ENCODE measurements around the gene CCDC188.

Gene CCDC188

DNA sequence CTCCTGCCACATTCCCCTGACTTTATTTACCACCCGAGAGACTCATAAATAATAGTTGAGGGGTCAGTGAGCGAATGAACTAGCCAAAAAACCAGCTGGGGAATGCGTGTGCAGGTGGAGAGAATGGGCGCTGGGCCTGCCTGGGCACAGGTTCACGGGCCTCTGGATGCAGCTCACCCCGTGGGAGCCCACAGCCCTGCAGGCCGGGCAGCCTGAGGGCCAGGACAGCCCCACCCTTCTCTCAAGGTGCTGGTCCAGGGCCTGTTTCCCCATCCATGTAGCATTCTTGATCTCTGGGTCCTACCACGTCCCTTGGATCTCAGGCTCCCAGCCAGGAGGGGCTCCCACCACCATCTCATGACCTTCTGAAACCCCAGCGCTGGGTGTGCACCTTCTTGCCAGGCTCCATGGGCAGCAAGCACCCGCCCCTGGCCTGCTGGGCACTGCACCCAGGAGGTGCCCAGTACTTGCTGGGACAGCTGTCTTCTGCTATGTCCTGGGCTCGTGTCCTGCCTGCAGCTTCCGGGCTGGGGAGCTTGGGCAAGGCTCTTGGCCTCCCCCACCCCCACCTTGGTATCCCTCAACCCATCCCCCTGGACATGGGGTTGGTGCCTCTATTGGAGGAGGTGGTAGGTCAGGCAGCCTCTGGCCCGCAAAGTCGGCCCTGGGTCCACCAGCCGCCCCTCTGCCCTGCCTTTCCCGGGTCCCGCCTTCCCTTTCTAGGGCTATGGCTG, 43.1 kb upstream of the CCDC188 start:
- peaks cover 6% of the 10 kb centered on the region; the same call in 1 of the 2 replicates for H3K27me3 ChIP-seq (ENCODE audit: low read depth, low read length)
- no peaks in the 10 kb centered on the region for H3K79me2 ChIP-seq (ENCODE audit: low read length)
- H3K9me3 ChIP-seq (ENCODE audit: insufficient read depth, low read length), result no peaks in the 10 kb centered on the region
- no peak overlapping the region for H3K4me2 ChIP-seq (ENCODE audit: low read length)
- H3K36me3 ChIP-seq (replicated peaks; ENCODE audit: low read depth, low read length), result no peaks in the 10 kb centered on the region
- H4K20me1 ChIP-seq (ENCODE audit: insufficient read depth, low read length), result no peaks in the 10 kb centered on the region
- no peak overlapping the region for H3K9ac ChIP-seq (ENCODE audit: low read length)
- peaks cover 3% of the 10 kb centered on the region; the same call in 1 of the 2 replicates for H3K4me1 ChIP-seq (ENCODE audit: low read length)
- H2AFZ ChIP-seq (ENCODE audit: low read depth, low read length), result no peak overlapping the region
- no peak for TF ChIP-seq EZH2phosphoT487 (IDR thresholded peaks at IDR 0.05; ENCODE audit: low read depth)
- TF ChIP-seq, protein P1, sequence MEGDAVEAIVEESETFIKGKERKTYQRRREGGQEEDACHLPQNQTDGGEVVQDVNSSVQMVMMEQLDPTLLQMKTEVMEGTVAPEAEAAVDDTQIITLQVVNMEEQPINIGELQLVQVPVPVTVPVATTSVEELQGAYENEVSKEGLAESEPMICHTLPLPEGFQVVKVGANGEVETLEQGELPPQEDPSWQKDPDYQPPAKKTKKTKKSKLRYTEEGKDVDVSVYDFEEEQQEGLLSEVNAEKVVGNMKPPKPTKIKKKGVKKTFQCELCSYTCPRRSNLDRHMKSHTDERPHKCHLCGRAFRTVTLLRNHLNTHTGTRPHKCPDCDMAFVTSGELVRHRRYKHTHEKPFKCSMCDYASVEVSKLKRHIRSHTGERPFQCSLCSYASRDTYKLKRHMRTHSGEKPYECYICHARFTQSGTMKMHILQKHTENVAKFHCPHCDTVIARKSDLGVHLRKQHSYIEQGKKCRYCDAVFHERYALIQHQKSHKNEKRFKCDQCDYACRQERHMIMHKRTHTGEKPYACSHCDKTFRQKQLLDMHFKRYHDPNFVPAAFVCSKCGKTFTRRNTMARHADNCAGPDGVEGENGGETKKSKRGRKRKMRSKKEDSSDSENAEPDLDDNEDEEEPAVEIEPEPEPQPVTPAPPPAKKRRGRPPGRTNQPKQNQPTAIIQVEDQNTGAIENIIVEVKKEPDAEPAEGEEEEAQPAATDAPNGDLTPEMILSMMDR (IDR thresholded peaks at IDR 0.05; ENCODE audit: low read depth, low read length), result no peak
- no peak overlapping the region for H3K4me3 ChIP-seq (ENCODE audit: low read length)
- H3K27ac ChIP-seq (ENCODE audit: low read length), result no peak overlapping the region

DNA sequence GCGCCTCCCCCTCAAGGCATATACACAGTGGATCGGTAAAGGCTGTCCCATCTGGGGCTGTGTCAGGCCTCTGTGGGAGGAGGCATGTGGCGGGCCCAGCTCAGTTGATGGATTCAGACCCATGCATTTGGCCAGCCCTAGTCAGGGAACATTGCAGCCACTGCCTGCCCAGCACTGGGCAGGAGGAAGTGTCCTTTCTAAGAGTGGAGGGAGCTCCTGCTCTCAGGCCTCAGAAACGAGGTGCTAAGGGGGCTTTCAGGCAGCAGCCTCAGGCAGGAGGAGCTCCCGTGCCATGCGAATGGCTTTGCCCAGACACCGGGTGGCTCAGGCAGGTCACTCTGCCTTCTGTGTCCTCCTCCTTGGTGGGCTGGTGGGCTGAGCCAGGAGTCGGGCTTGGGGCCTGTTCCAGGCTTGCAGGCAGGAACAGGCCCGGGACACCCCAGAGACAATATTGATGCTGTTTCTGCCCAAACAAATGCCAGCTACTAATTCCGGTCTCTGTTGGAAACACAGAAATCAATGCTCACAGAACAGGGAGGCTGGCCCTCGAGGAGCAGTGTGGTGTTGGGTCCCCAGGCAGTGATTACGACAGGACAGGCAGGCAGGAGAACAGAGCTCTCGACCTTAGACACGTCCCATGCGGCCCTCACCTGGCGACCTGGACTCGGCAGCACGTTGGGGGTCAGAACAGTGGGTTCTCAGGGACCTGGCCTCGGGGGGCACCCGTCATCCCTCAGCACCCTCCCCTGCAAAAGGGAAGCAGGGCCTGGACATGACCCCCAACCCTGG, 42.3 kb upstream of the CCDC188 start:
- H3K27me3 ChIP-seq (ENCODE audit: low read depth, low read length), result no peaks in the 10 kb centered on the region
- TF ChIP-seq, protein P1 (IDR thresholded peaks at IDR 0.05; ENCODE audit: low read depth, low read length), result no peak
- no peak for TF ChIP-seq EZH2phosphoT487 (IDR thresholded peaks at IDR 0.05; ENCODE audit: low read depth)
- no peak overlapping the region for H3K4me3 ChIP-seq (ENCODE audit: low read length)
- H3K4me1 ChIP-seq (ENCODE audit: low read length), result peaks cover 3% of the 10 kb centered on the region; the same call in 1 of the 2 replicates
- no peak overlapping the region for H3K4me2 ChIP-seq (ENCODE audit: low read length)
- no peaks in the 10 kb centered on the region for H4K20me1 ChIP-seq (ENCODE audit: insufficient read depth, low read length)
- no peaks in the 10 kb centered on the region for H3K79me2 ChIP-seq (ENCODE audit: low read length)
- H3K36me3 ChIP-seq (replicated peaks; ENCODE audit: low read depth, low read length), result no peaks in the 10 kb centered on the region
- no peaks in the 10 kb centered on the region for H3K9me3 ChIP-seq (ENCODE audit: insufficient read depth, low read length)
- H3K9ac ChIP-seq (ENCODE audit: low read length), result no peak overlapping the region
- H2AFZ ChIP-seq (ENCODE audit: low read depth, low read length), result no peak overlapping the region
- H3K27ac ChIP-seq (ENCODE audit: low read length), result no peak overlapping the region

DNA sequence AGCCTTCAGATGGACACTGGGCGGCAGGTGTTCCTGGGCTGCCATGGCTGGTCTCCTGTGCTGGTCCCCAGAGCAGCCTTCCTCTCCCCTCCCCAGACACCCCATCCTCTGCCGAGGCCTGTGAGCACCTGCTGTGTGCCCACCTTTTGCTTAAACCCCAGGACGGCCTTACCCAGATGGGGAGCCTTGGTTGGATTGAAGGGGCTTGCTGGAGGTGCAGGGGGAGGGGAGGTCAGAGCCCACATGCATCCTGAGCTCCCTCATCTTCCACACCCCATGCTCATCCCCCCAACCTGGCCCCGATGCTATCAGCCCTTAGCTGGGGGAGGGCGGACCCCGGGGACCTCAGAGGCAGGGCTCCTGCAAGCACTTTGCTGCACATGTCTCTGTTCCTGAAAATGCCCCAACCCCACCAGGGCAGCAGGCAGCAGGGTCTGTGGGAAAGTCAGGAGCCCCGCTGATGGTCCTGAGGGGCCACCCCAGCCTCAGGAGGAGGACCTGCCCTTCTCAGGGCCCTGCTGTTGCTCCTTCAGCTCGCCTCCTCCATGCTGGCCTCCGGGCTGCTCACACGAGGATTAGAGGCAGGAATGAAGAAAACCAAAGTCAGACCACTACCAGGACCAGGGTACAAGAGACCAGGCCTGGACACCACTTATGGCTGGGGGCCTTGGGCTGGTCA, 41.6 kb upstream of the CCDC188 start:
- no peak overlapping the region for H2AFZ ChIP-seq (ENCODE audit: low read depth, low read length)
- H3K36me3 ChIP-seq (replicated peaks; ENCODE audit: low read depth, low read length), result no peaks in the 10 kb centered on the region
- H3K4me2 ChIP-seq (ENCODE audit: low read length), result no peak overlapping the region
- H3K4me1 ChIP-seq (ENCODE audit: low read length), result peaks cover 3% of the 10 kb centered on the region; the same call in 1 of the 2 replicates
- no peaks in the 10 kb centered on the region for H3K27me3 ChIP-seq (ENCODE audit: low read depth, low read length)
- H3K79me2 ChIP-seq (ENCODE audit: low read length), result no peaks in the 10 kb centered on the region
- no peaks in the 10 kb centered on the region for H3K9me3 ChIP-seq (ENCODE audit: insufficient read depth, low read length)
- no peak overlapping the region for H3K27ac ChIP-seq (ENCODE audit: low read length)
- no peak overlapping the region for H3K9ac ChIP-seq (ENCODE audit: low read length)
- no peaks in the 10 kb centered on the region for H4K20me1 ChIP-seq (ENCODE audit: insufficient read depth, low read length)
- TF ChIP-seq EZH2phosphoT487 (IDR thresholded peaks at IDR 0.05; ENCODE audit: low read depth), result no peak
- TF ChIP-seq, protein P1 (IDR thresholded peaks at IDR 0.05; ENCODE audit: low read depth, low read length), result no peak
- no peak overlapping the region for H3K4me3 ChIP-seq (ENCODE audit: low read length)

DNA sequence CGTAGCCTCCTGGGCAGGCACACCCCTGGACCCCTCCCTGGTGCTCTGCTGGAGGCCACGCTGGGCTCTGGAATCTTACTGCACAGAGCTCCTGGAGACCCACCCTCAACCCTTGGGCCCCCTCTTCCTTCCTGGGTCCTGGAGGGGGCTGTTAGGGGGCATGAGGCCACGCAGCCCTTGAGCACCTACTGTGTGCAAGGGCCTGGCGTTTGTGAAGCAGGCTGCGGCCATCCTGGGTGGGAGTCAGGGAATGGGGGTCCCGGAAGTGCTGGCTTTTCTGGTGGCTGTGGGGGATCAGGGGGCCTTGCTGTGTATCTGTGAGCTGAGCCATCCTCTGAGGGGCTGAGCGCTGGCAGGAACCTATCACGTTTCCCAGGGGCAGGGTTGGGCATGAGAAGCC, 40.9 kb upstream of the CCDC188 start:
- no peak overlapping the region for H3K4me2 ChIP-seq (ENCODE audit: low read length)
- no peaks in the 10 kb centered on the region for H3K79me2 ChIP-seq (ENCODE audit: low read length)
- no peaks in the 10 kb centered on the region for H3K27me3 ChIP-seq (ENCODE audit: low read depth, low read length)
- peaks cover 3% of the 10 kb centered on the region; the same call in 1 of the 2 replicates for H3K4me1 ChIP-seq (ENCODE audit: low read length)
- no peak for TF ChIP-seq EZH2phosphoT487 (IDR thresholded peaks at IDR 0.05; ENCODE audit: low read depth)
- TF ChIP-seq, protein P1 (IDR thresholded peaks at IDR 0.05; ENCODE audit: low read depth, low read length), result no peak
- no peaks in the 10 kb centered on the region for H4K20me1 ChIP-seq (ENCODE audit: insufficient read depth, low read length)
- H3K27ac ChIP-seq (ENCODE audit: low read length), result no peak overlapping the region
- H3K4me3 ChIP-seq (ENCODE audit: low read length), result no peak overlapping the region
- no peaks in the 10 kb centered on the region for H3K9me3 ChIP-seq (ENCODE audit: insufficient read depth, low read length)
- no peak overlapping the region for H3K9ac ChIP-seq (ENCODE audit: low read length)
- H3K36me3 ChIP-seq (replicated peaks; ENCODE audit: low read depth, low read length), result no peaks in the 10 kb centered on the region
- no peak overlapping the region for H2AFZ ChIP-seq (ENCODE audit: low read depth, low read length)
